ENCODE results near the gene PADI3. TPM values are rescaled to one million over a fixed set of nuclear protein-coding genes. Genes with fewer than 3 reads are reported as not detected.
"Not testable (repeated sequence)": the region's sequence is repeated elsewhere in the genome, so short reads cannot be mapped to it uniquely, and the experiment has no call there.

The PADI3 gene
- total RNA-seq, 1 experiment from 2014 or later, result 0.53 TPM

GRCh38 chr1:17232759-17233661 lies 15.9 kb upstream of the PADI3 start:
- Histone ChIP-seq H3K4me3 (no peak overlapping the region), H3K27me3 (no peaks in the 10 kb centered on the region), H3K36me3 (no peaks in the 10 kb centered on the region), H3K9me3 (no peaks in the 10 kb centered on the region)
- DNase-seq, result peak; percentile 77

- no peak overlapping the region for H3K4me3 ChIP-seq
- no peaks in the 10 kb centered on the region for H3K36me3 ChIP-seq
- peak; percentile 99 for DNase-seq
- no peaks in the 10 kb centered on the region for H3K27me3 ChIP-seq
- no peaks in the 10 kb centered on the region for H3K9me3 ChIP-seq
Observed at GRCh38 chr1:17233675-17234320, 15.1 kb upstream of the PADI3 start.

GRCh38 chr1:17234405-17234804 lies 14.5 kb upstream of the PADI3 start:
- Histone ChIP-seq H3K9me3 (no peaks in the 10 kb centered on the region), H3K36me3 (no peaks in the 10 kb centered on the region), H3K4me3 (no peak overlapping the region), H3K27me3 (no peaks in the 10 kb centered on the region)
- no peak for DNase-seq

GRCh38 chr1:17235135-17235885 lies 13.6 kb upstream of the PADI3 start:
- Histone ChIP-seq H3K27me3 (no peaks in the 10 kb centered on the region), H3K4me3 (no peak overlapping the region), H3K9me3 (no peaks in the 10 kb centered on the region), H3K36me3 (no peaks in the 10 kb centered on the region)
- no peak for DNase-seq

- DNase-seq, result peak; percentile 76
- no peak overlapping the region for H3K4me3 ChIP-seq
- H3K27me3 ChIP-seq, result no peaks in the 10 kb centered on the region
- H3K9me3 ChIP-seq, result no peaks in the 10 kb centered on the region
- H3K36me3 ChIP-seq, result no peaks in the 10 kb centered on the region
Observed at GRCh38 chr1:17236779-17237560, 11.9 kb upstream of the PADI3 start.

GRCh38 chr1:17237561-17237903 lies 11.4 kb upstream of the PADI3 start:
- no peaks in the 10 kb centered on the region for H3K9me3 ChIP-seq
- no peak for DNase-seq
- H3K27me3 ChIP-seq, result no peaks in the 10 kb centered on the region
- H3K36me3 ChIP-seq, result no peaks in the 10 kb centered on the region
- no peak overlapping the region for H3K4me3 ChIP-seq

GRCh38 chr1:17239420-17239819 lies 9.5 kb upstream of the PADI3 start:
- DNase-seq, result peak; percentile 76
- H3K27me3 ChIP-seq, result no peaks in the 10 kb centered on the region
- H3K36me3 ChIP-seq, result no peaks in the 10 kb centered on the region
- H3K4me3 ChIP-seq, result no peak overlapping the region
- no peaks in the 10 kb centered on the region for H3K9me3 ChIP-seq

GRCh38 chr1:17241011-17241779 lies 7.7 kb upstream of the PADI3 start:
- not testable (repeated sequence) for DNase-seq, H3K36me3 ChIP-seq, H3K4me3 ChIP-seq, H3K9me3 ChIP-seq, H3K27me3 ChIP-seq

GRCh38 chr1:17241780-17242074 lies 7.2 kb upstream of the PADI3 start:
- not testable (repeated sequence) for DNase-seq, H3K4me3 ChIP-seq, H3K27me3 ChIP-seq, H3K9me3 ChIP-seq, H3K36me3 ChIP-seq

- H3K9me3 ChIP-seq, result no peaks in the 10 kb centered on the region
- no peak overlapping the region for H3K4me3 ChIP-seq
- H3K27me3 ChIP-seq, result no peaks in the 10 kb centered on the region
- no peak for DNase-seq
- no peaks in the 10 kb centered on the region for H3K36me3 ChIP-seq
Observed at GRCh38 chr1:17243274-17243673, 5.6 kb upstream of the PADI3 start.

- H3K36me3 ChIP-seq, result no peaks in the 10 kb centered on the region
- peak; percentile 78 for DNase-seq
- H3K4me3 ChIP-seq, result no peak overlapping the region
- no peaks in the 10 kb centered on the region for H3K9me3 ChIP-seq
- H3K27me3 ChIP-seq, result no peaks in the 10 kb centered on the region
Observed at GRCh38 chr1:17244821-17245740, 3.8 kb upstream of the PADI3 start.

- no peaks in the 10 kb centered on the region for H3K27me3 ChIP-seq
- H3K4me3 ChIP-seq, result no peak overlapping the region
- DNase-seq, result no peak
- H3K9me3 ChIP-seq, result no peaks in the 10 kb centered on the region
- no peaks in the 10 kb centered on the region for H3K36me3 ChIP-seq
Observed at GRCh38 chr1:17245816-17246325, 3.0 kb upstream of the PADI3 start.

GRCh38 chr1:17246971-17247370 lies 1.9 kb upstream of the PADI3 start:
- Histone ChIP-seq H3K4me3 (no peak overlapping the region), H3K27me3 (no peaks in the 10 kb centered on the region), H3K9me3 (no peaks in the 10 kb centered on the region), H3K36me3 (no peaks in the 10 kb centered on the region)
- no peak for DNase-seq

- Histone ChIP-seq H3K36me3 (no peaks in the 10 kb centered on the region), H3K4me3 (no peak overlapping the region), H3K9me3 (no peaks in the 10 kb centered on the region), H3K27me3 (no peaks in the 10 kb centered on the region)
- DNase-seq, result peak; percentile 91
Observed at GRCh38 chr1:17250601-17251000, 1.7 kb downstream of the PADI3 start.

GRCh38 chr1:17251246-17251645 lies 2.3 kb downstream of the PADI3 start:
- no peaks in the 10 kb centered on the region for H3K9me3 ChIP-seq
- no peak overlapping the region for H3K4me3 ChIP-seq
- no peaks in the 10 kb centered on the region for H3K36me3 ChIP-seq
- no peaks in the 10 kb centered on the region for H3K27me3 ChIP-seq
- DNase-seq, result no peak
